Testis (tissue), 2 donors: ENCODE data around the gene UGT1A4.

Source experiments
- CTCF ChIP-seq, 3 experiments: fragments of 450-650 bp in 2 of 3; fragments of 200-600 bp in 1 of 3; sonication (generic) in 1 of 3; IDR thresholded peaks; one replicate each; pipeline ENCODE4 v1.5.1; 2016 to 2019; ENCODE audit warnings: antibody characterized with exemption in 3 of 3, mild to moderate bottlenecking in 2 of 3, moderate library complexity in 1 of 3
- POLR2A ChIP-seq: fragments of 450-650 bp; IDR thresholded peaks from one replicate; pipeline ENCODE4 v1.6.1; 2017; ENCODE audit warnings: antibody characterized with exemption, mild to moderate bottlenecking, moderate library complexity

DNA sequence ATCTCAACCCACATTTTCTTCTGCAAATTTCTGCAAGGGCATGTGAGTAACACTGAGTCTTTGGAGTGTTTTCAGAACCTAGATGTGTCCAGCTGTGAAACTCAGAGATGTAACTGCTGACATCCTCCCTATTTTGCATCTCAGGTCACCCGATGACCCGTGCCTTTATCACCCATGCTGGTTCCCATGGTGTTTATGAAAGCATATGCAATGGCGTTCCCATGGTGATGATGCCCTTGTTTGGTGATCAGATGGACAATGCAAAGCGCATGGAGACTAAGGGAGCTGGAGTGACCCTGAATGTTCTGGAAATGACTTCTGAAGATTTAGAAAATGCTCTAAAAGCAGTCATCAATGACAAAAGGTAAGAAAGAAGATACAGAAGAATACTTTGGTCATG, 49.5 kb downstream of the UGT1A4 start:
- no peak for TF ChIP-seq CTCF (IDR thresholded peaks at IDR 0.05)
- TF ChIP-seq POLR2A: no peak
